Upper lobe of left lung (tissue), 6 donors: ENCODE results near the gene KDM1A. TPM values are rescaled to one million over a fixed set of nuclear protein-coding genes. Genes with fewer than 3 reads are reported as not detected.
A peak's percentile ranks its signal among the peaks of the same experiment; 100 is the strongest.

Experiments used
- ATAC-seq, 2 donors: fragments of 200-7000 bp; cut with Tn5 transposase; one replicate each; pipeline ENCODE4 v1.9.1; 2022; ENCODE audit warnings: mild to moderate bottlenecking in 2 of 2, moderate library complexity in 2 of 2; ENCODE audit not compliant: low FRiP score in 2 of 2
- DNase-seq, 2 donors: peaks; one replicate each; pipeline ENCODE4 v3.0.0-alpha.2; 2019 to 2020
- H3K27ac ChIP-seq, 4 donors: fragments of 200-600 bp; sonication (generic); one replicate each; pipeline ENCODE4 v1.5.1; 2016 to 2019
- H3K27me3 ChIP-seq, 4 donors: fragments of 200-600 bp; sonication (generic); one replicate each; pipeline ENCODE4 v1.5.1; 2017 to 2019
- H3K36me3 ChIP-seq, 4 donors: fragments of 200-600 bp; sonication (generic); one replicate each; pipeline ENCODE4 v1.5.1; 2016 to 2019
- H3K4me1 ChIP-seq, 4 donors: fragments of 200-600 bp; sonication (generic); one replicate each; pipeline ENCODE4 v1.5.1; 2018 to 2019
- H3K4me3 ChIP-seq, 4 donors: fragments of 200-600 bp; sonication (generic); one replicate each; pipeline ENCODE4 v1.5.1; 2017 to 2019; ENCODE audit warnings: mild to moderate bottlenecking in 2 of 4, moderate library complexity in 1 of 4
- H3K9me3 ChIP-seq, 4 donors: fragments of 200-600 bp; sonication (generic); one replicate each; pipeline ENCODE4 v1.5.1; 2018 to 2019
- CTCF ChIP-seq, 6 experiments: fragments of 450-650 bp in 4 of 6; fragments of 200-600 bp in 2 of 6; sonication (generic) in 2 of 6; IDR thresholded peaks; one replicate each; pipeline ENCODE4 v1.5.1; 2016 to 2019; ENCODE audit warnings: antibody characterized with exemption in 6 of 6
- EP300 ChIP-seq, 4 donors: sonication (generic); formaldehyde crosslinking; IDR thresholded peaks; one replicate each; pipeline ENCODE4 v1.5.1; 2017; ENCODE audit warnings: antibody characterized with exemption in 4 of 4, control low read depth in 2 of 4
- POLR2A ChIP-seq, 4 donors: fragments of 450-650 bp; IDR thresholded peaks; one replicate each; pipeline ENCODE4 v1.5.1; 2016 to 2017; ENCODE audit warnings: antibody characterized with exemption in 4 of 4, mild to moderate bottlenecking in 2 of 4
- POLR2AphosphoS5 ChIP-seq, 2 donors: sonication (generic); formaldehyde crosslinking; IDR thresholded peaks; one replicate each; pipeline ENCODE4 v1.5.1; 2017; ENCODE audit warnings: antibody characterized with exemption in 2 of 2
- WGBS, 2 donors: methylation state at CpG; one replicate each; pipeline ENCODE4 v1.1.5; 2017 to 2018; 5-methylcytosine and 5-hydroxymethylcytosine counted together
- total RNA-seq, 6 donors: library from RNA; depleted of rRNA in 4 of 6; stranded (reverse); fragments of >200 nt in 4 of 6; gene quantifications; one replicate each; pipeline versions ENCODE4 v1.1.0 to v1.2.1, GENCODE V29; 2016 to 2021
- donor health status: DM: no; HTN: no; CAD: no; lungs with moderate emphysema.
- donor health status: DM: no; HTN: yes; CAD: no; lungs with severe emphysema.

Gene KDM1A
- total RNA-seq, 6 donors from 2014 or later = 29.0 to 56.7 (median 42.6) TPM

GRCh38 chr1:23018661-23019093 lies 591 bp upstream of the KDM1A start:
- WGBS, 2 donors = 39 to 44% methylated on average over 10 of the region's 10 CpGs
- no peak for TF ChIP-seq CTCF (IDR thresholded peaks at IDR 0.05)
- no peak for TF ChIP-seq EP300 (IDR thresholded peaks at IDR 0.05)
- TF ChIP-seq POLR2AphosphoS5 (IDR thresholded peaks at IDR 0.05) = no peak
- no peak for TF ChIP-seq POLR2A (IDR thresholded peaks at IDR 0.05)

DNA sequence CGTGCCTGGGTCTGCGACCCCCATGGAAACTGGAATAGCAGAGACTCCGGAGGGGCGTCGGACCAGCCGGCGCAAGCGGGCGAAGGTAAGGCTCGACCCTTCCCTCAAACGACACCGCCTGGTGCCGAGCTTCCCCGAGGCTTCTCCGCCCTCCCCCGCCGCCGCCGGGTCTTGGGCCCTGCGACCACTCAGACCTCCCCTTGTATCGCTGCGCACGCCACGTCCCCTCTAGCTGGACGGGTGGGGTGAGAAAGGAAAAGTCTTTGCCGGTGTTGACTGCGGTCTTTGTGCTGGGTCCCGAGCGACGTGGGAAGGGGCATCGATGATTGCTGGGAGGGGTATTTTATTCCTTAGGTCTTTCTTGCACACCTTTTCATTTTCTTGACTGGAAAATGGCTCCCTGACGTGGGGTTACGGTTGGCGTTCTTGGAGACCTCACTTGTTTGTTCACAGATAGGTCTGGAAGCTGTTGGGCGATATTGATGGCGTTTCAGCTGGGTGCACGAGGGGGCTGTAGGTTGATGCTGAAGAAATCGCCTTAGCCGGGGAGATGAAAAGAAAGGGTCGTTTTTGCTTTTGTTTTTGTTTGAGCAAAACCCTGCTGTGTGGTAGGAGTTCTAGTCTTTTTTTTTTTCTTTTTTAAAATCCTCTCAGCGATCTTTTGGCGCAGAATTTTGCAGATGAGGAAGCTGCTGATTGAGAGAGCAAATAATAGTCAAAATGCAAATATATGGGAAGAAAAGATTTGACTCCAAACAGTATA lies 776 bp downstream of the KDM1A start:
- 0 to 2% methylated on average over 22 to 40 of the region's 42 CpGs for WGBS, 2 donors
- no peak for TF ChIP-seq EP300 (IDR thresholded peaks at IDR 0.05)
- peak in 1 of 2 donors; percentile 4 for TF ChIP-seq POLR2AphosphoS5 (IDR thresholded peaks at IDR 0.05)
- TF ChIP-seq CTCF (IDR thresholded peaks at IDR 0.05) = no peak
- TF ChIP-seq POLR2A (IDR thresholded peaks at IDR 0.05) = no peak
- DNase-seq (peak in 1 of 2 donors; percentile 31), ATAC-seq (peak in 1 of 2 donors; percentile 47)
- Histone ChIP-seq H3K4me3 (peak overlapping the region; percentile 80 to 98 (median 85)), H3K36me3 (no peaks in the 10 kb centered on the region), H3K27me3 (no peaks in the 10 kb centered on the region), H3K9me3 (no peaks in the 10 kb centered on the region), H3K4me1 (peaks cover 14 to 24% (median 19%) of the 10 kb centered on the region in 4 donors), H3K27ac (peak overlapping the region; percentile 81 to 92 (median 88))

More at GRCh38 chr1:23018661-23019093, 591 bp upstream of the KDM1A start:
- H3K36me3 ChIP-seq = no peaks in the 10 kb centered on the region
- ATAC-seq (peak; percentile 2 to 6), DNase-seq (no peak)
- peak overlapping the region; percentile 81 to 92 (median 88) for H3K27ac ChIP-seq
- H3K9me3 ChIP-seq = no peaks in the 10 kb centered on the region
- peaks cover 14 to 23% (median 19%) of the 10 kb centered on the region in 4 donors for H3K4me1 ChIP-seq
- H3K4me3 ChIP-seq = peak overlapping the region; percentile 56 to 98 (median 84)
- no peaks in the 10 kb centered on the region for H3K27me3 ChIP-seq

- Histone ChIP-seq H3K4me3 (peak overlapping the region in 3 of 4 donors; percentile 80 to 98 (median 87)), H3K27me3 (no peaks in the 10 kb centered on the region), H3K4me1 (peaks cover 14 to 24% (median 19%) of the 10 kb centered on the region in 4 donors), H3K27ac (no peak overlapping the region), H3K36me3 (no peaks in the 10 kb centered on the region), H3K9me3 (no peaks in the 10 kb centered on the region)
- WGBS, 2 donors = 36 to 37% methylated on average over 7 of the region's 7 CpGs
- TF ChIP-seq EP300 (IDR thresholded peaks at IDR 0.05) (no peak), CTCF (IDR thresholded peaks at IDR 0.05) (no peak), POLR2A (IDR thresholded peaks at IDR 0.05) (no peak), POLR2AphosphoS5 (IDR thresholded peaks at IDR 0.05) (no peak)
- DNase-seq = no peak
- no peak for ATAC-seq
Measured at GRCh38 chr1:23020706-23021405, 1.6 kb downstream of the KDM1A start.

- no peak for TF ChIP-seq POLR2AphosphoS5 (IDR thresholded peaks at IDR 0.05)
- TF ChIP-seq POLR2A (IDR thresholded peaks at IDR 0.05) = no peak
- TF ChIP-seq CTCF (IDR thresholded peaks at IDR 0.05) = no peak
- no peak for TF ChIP-seq EP300 (IDR thresholded peaks at IDR 0.05)
- DNase-seq (no peak), ATAC-seq (no peak)
- no peak overlapping the region for H3K27ac ChIP-seq
- H3K4me1 ChIP-seq = peaks cover 14 to 24% (median 19%) of the 10 kb centered on the region in 4 donors
- WGBS, 2 donors = 88 to 98% methylated on average over 2 of the region's 2 CpGs
- no peaks in the 10 kb centered on the region for H3K9me3 ChIP-seq
- H3K4me3 ChIP-seq = no peak overlapping the region
- H3K36me3 ChIP-seq = no peaks in the 10 kb centered on the region
- no peaks in the 10 kb centered on the region for H3K27me3 ChIP-seq
Measured at GRCh38 chr1:23021834-23022233, 2.6 kb downstream of the KDM1A start.
